ENCODE data around the gene ASB4. TPM values are rescaled to one million over a fixed set of nuclear protein-coding genes. Genes with fewer than 3 reads are reported as not detected.
A peak's percentile ranks its signal among the peaks of the same experiment; 100 is the strongest.

Gene ASB4
- total and polyA plus RNA-seq, 10 donors: 0.03 TPM; not detected in 9

- TF ChIP-seq CTCF (IDR thresholded peaks at IDR 0.05 in 8 of 11, conservative IDR thresholded peaks at IDR 0.05 in 3 of 11) (no peak), POLR2A (IDR thresholded peaks at IDR 0.05) (no peak), POLR2AphosphoS5 (IDR thresholded peaks at IDR 0.05) (no peak)
- intact Hi-C loops (cut with DNase I; ENCODE audit: low total_unique reads): no loop called here
- WGBS, 5 donors: 83 to 92% (median 85%) methylated on average over 2 of the region's 2 CpGs
- no peaks in the 10 kb centered on the region for H3K9me3 ChIP-seq
- H3K4me3 ChIP-seq: no peak overlapping the region
- no peaks in the 10 kb centered on the region for H3K4me1 ChIP-seq
- H3K36me3 ChIP-seq: no peaks in the 10 kb centered on the region
- H3K27me3 ChIP-seq (replicated peaks in 1 of 7): no peaks in the 10 kb centered on the region
- H3K27ac ChIP-seq: no peak overlapping the region
- DNase-seq: no peak
Measured at GRCh38 chr7:95556777-95557176, 71.0 kb downstream of the ASB4 start.

GRCh38 chr7:95558864-95559263, 73.1 kb downstream of the ASB4 start:
- no peaks in the 10 kb centered on the region for H3K27me3 ChIP-seq (replicated peaks in 1 of 7)
- H3K36me3 ChIP-seq: no peaks in the 10 kb centered on the region
- H3K4me1 ChIP-seq: no peaks in the 10 kb centered on the region
- H3K4me3 ChIP-seq: no peak overlapping the region
- intact Hi-C loops (cut with DNase I; ENCODE audit: low total_unique reads): no loop called here
- no peak overlapping the region for H3K27ac ChIP-seq
- TF ChIP-seq CTCF (IDR thresholded peaks at IDR 0.05 in 8 of 11, conservative IDR thresholded peaks at IDR 0.05 in 3 of 11): no peak
- TF ChIP-seq POLR2A (IDR thresholded peaks at IDR 0.05): no peak
- no peak for TF ChIP-seq POLR2AphosphoS5 (IDR thresholded peaks at IDR 0.05)
- H3K9me3 ChIP-seq: no peaks in the 10 kb centered on the region
- whole genome bisulfite sequencing, 5 donors: 64 to 88% (median 79%) methylated on average over 3 of the region's 3 CpGs
- DNase-seq: no peak

GRCh38 chr7:95560674-95561073, 74.9 kb downstream of the ASB4 start:
- WGBS, 5 donors: 72 to 86% (median 73%) methylated on average over 2 of the region's 2 CpGs
- no peak for DNase-seq
- H3K36me3 ChIP-seq: no peaks in the 10 kb centered on the region
- TF ChIP-seq POLR2A (IDR thresholded peaks at IDR 0.05): no peak
- no peak for TF ChIP-seq POLR2AphosphoS5 (IDR thresholded peaks at IDR 0.05)
- TF ChIP-seq CTCF (IDR thresholded peaks at IDR 0.05 in 8 of 11, conservative IDR thresholded peaks at IDR 0.05 in 3 of 11): no peak
- intact Hi-C loops (cut with DNase I; ENCODE audit: low total_unique reads): no loop called here
- no peak overlapping the region for H3K4me3 ChIP-seq
- no peaks in the 10 kb centered on the region for H3K4me1 ChIP-seq
- H3K27ac ChIP-seq: peak overlapping the region in 7 of 8 donors; percentile 3 to 63 (median 42)
- no peaks in the 10 kb centered on the region for H3K9me3 ChIP-seq
- H3K27me3 ChIP-seq (replicated peaks in 1 of 7): no peaks in the 10 kb centered on the region

GRCh38 chr7:95569720-95570119, 84.0 kb downstream of the ASB4 start:
- no peaks in the 10 kb centered on the region for H3K4me1 ChIP-seq
- no peak for TF ChIP-seq POLR2A (IDR thresholded peaks at IDR 0.05)
- TF ChIP-seq POLR2AphosphoS5 (IDR thresholded peaks at IDR 0.05): no peak
- TF ChIP-seq CTCF (IDR thresholded peaks at IDR 0.05 in 8 of 11, conservative IDR thresholded peaks at IDR 0.05 in 3 of 11): no peak
- H3K27me3 ChIP-seq (replicated peaks in 1 of 7): no peaks in the 10 kb centered on the region
- 83 to 92% (median 89%) methylated on average over 2 of the region's 2 CpGs for WGBS, 5 donors
- DNase-seq: no peak
- H3K9me3 ChIP-seq: peaks cover 0 to 12% (median 0%) of the 10 kb centered on the region in 8 donors
- no peak overlapping the region for H3K27ac ChIP-seq
- no peak overlapping the region for H3K4me3 ChIP-seq
- H3K36me3 ChIP-seq: no peaks in the 10 kb centered on the region
- intact Hi-C loops (cut with DNase I; ENCODE audit: low total_unique reads): no loop called here

Measured in spleen (tissue), 11 donors.